ENCODE data around the gene TSEN2. TPM values are rescaled to one million over a fixed set of nuclear protein-coding genes. Genes with fewer than 3 reads are reported as not detected.

TSEN2 gene
- total and polyA plus RNA-seq, 2 of the 13 experiments (the other 11 are each of a cell fraction or from before 2014, with no cell fraction given), result 11.0 to 17.3 TPM

DNA sequence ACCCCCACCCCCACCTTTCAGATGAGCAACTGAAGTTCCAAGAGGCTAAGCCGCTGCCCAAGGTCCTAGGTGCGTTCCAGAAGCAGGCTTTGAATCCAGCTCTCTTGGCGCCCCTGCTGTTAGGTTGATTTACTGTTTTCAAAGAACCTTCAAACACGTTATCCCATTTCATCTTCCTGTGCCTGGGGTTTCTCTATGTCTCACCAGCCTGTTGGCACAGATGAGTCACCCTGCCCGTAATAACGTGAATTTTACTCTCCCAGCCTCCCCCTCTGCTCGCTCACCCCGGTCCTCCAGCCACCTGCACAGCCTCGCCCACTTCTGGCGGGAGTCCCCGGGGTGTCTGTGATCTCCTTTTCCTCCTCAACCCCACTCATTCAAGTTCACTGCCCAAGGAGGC is 13.0 kb upstream of the TSEN2 start (continued):
- TF ChIP-seq, protein P1, sequence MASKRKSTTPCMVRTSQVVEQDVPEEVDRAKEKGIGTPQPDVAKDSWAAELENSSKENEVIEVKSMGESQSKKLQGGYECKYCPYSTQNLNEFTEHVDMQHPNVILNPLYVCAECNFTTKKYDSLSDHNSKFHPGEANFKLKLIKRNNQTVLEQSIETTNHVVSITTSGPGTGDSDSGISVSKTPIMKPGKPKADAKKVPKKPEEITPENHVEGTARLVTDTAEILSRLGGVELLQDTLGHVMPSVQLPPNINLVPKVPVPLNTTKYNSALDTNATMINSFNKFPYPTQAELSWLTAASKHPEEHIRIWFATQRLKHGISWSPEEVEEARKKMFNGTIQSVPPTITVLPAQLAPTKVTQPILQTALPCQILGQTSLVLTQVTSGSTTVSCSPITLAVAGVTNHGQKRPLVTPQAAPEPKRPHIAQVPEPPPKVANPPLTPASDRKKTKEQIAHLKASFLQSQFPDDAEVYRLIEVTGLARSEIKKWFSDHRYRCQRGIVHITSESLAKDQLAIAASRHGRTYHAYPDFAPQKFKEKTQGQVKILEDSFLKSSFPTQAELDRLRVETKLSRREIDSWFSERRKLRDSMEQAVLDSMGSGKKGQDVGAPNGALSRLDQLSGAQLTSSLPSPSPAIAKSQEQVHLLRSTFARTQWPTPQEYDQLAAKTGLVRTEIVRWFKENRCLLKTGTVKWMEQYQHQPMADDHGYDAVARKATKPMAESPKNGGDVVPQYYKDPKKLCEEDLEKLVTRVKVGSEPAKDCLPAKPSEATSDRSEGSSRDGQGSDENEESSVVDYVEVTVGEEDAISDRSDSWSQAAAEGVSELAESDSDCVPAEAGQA (IDR thresholded peaks at IDR 0.05; ENCODE audit: low read depth), result no peak
- TF ChIP-seq, protein P1 (CRISPR knock-in tag; IDR thresholded peaks at IDR 0.05; ENCODE audit: borderline replicate concordance), result no peak

DNA sequence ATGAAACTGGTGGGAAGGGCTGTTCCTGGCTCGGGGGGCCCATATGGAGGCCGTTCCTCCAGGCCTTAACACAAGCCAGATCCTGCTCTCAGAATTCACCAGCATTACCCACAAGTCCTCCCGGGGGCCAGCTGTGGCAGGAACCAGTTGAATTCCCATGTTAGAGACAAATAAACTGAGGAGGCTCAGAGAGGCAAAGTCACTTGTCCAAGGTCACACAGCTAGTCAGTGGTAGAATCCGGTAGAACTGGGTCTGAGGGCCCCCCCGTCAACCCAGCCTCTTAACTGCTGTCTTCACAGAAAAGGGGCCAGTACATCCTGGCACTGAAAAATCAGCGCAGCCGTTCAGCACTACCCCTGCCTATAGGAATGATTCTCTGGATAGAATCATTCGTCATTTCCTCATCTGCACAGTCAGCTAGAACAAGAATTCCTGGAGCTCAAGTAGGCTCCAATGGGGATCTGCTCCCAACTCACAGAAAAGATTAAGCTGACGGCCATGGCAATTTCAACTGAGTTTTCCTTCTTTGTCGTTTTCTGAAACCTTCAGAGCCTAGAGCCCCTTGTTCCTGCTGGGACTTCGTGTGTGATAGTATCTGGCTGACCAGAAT is 12.2 kb upstream of the TSEN2 start:
- 89% methylated on average over 11 of the region's 11 CpGs for WGBS (ENCODE audit: low lambda C conversion rate)
- H3K79me2 ChIP-seq (ENCODE audit: insufficient read depth, low read length), result no peaks in the 10 kb centered on the region
- ChIA-PET POLR2A (no interaction called here), CTCF (ENCODE audit: low intra/inter-chr PET ratio, low total read pairs) (no interaction called here)
- no peak for DNase-seq (ENCODE audit: low spot score)
- H4K20me1 ChIP-seq (ENCODE audit: insufficient read depth, low read length), result no peaks in the 10 kb centered on the region
- ATAC-seq, result no peak
- no peak overlapping the region for H3K9ac ChIP-seq (ENCODE audit: insufficient read depth, low read depth, low read length)
- no peak for FAIRE-seq
- H3K4me1 ChIP-seq (ENCODE audit: insufficient read depth, low read length), result peaks cover 36% of the 10 kb centered on the region
- H2AFZ ChIP-seq (ENCODE audit: low read length), result no peak overlapping the region
- no TSS peak for BruUV-seq (replicated peaks)
- H3K27me3 ChIP-seq (ENCODE audit: control insufficient read depth in 1 of 2, insufficient read depth in 2 of 2, low read length in 2 of 2), result no peaks in the 10 kb centered on the region
- no peak overlapping the region for H3K4me2 ChIP-seq (ENCODE audit: low read depth, low read length)
- no peaks in the 10 kb centered on the region for H3K9me3 ChIP-seq (ENCODE audit: low read length)
- intact Hi-C loops (cut with micrococcal nuclease; ENCODE audit: unreplicated experiment) (no loop called here), in situ Hi-C loops (cut with HindIII; ENCODE audit: extremely low pct_ligation_motif_present, low pct_unique_long_range_greater_than_20kb) (no loop called here)
- H3K36me3 ChIP-seq (replicated peaks in 1 of 2; ENCODE audit: control insufficient read depth in 1 of 2, insufficient read depth in 2 of 2, low read length in 2 of 2), result no peaks in the 10 kb centered on the region
- no peak overlapping the region for H3K4me3 ChIP-seq (replicated peaks in 1 of 3; ENCODE audit: insufficient read depth in 1 of 3, low read depth in 2 of 3, low read length in 3 of 3)
- no peak overlapping the region for H3K27ac ChIP-seq (ENCODE audit: extremely low read length, insufficient read depth, low read length)
- TF ChIP-seq, protein P2, sequence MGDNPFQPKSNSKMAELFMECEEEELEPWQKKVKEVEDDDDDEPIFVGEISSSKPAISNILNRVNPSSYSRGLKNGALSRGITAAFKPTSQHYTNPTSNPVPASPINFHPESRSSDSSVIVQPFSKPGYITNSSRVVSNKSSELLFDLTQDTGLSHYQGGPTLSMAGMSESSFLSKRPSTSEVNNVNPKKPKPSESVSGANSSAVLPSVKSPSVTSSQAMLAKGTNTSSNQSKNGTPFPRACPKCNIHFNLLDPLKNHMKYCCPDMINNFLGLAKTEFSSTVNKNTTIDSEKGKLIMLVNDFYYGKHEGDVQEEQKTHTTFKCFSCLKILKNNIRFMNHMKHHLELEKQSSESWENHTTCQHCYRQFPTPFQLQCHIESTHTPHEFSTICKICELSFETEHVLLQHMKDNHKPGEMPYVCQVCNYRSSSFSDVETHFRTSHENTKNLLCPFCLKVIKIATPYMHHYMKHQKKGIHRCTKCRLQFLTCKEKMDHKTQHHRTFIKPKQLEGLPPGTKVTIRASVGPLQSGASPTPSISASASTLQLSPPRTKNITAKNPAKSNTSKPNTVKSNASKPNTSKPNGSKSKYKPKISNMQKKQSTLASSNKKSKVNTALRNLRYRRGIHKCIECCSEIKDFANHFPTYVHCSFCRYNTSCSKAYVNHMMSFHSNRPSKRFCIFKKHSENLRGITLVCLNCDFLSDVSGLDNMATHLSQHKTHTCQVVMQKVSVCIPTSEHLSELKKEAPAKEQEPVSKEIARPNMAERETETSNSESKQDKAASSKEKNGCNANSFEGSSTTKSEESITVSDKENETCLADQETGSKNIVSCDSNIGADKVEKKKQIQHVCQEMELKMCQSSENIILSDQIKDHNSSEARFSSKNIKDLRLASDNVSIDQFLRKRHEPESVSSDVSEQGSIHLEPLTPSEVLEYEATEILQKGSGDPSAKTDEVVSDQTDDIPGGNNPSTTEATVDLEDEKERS (CRISPR knock-in tag; IDR thresholded peaks at IDR 0.05), result no peak
- no peak for TF ChIP-seq IKZF1 (IDR thresholded peaks at IDR 0.05)
- no peak for TF ChIP-seq ZFX (CRISPR knock-in tag; IDR thresholded peaks at IDR 0.05; ENCODE audit: low read depth)
- TF ChIP-seq ZNF263 (CRISPR knock-in tag; IDR thresholded peaks at IDR 0.05), result no peak
- TF ChIP-seq, protein P3, sequence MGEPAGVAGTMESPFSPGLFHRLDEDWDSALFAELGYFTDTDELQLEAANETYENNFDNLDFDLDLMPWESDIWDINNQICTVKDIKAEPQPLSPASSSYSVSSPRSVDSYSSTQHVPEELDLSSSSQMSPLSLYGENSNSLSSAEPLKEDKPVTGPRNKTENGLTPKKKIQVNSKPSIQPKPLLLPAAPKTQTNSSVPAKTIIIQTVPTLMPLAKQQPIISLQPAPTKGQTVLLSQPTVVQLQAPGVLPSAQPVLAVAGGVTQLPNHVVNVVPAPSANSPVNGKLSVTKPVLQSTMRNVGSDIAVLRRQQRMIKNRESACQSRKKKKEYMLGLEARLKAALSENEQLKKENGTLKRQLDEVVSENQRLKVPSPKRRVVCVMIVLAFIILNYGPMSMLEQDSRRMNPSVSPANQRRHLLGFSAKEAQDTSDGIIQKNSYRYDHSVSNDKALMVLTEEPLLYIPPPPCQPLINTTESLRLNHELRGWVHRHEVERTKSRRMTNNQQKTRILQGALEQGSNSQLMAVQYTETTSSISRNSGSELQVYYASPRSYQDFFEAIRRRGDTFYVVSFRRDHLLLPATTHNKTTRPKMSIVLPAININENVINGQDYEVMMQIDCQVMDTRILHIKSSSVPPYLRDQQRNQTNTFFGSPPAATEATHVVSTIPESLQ (CRISPR knock-in tag; conservative IDR thresholded peaks at IDR 0.05), result no peak
- 0 out of 2 replicates have a peak, but pooled peaks have one; percentile 47 for TF ChIP-seq ZMYM3 (CRISPR knock-in tag; IDR thresholded peaks at IDR 0.05)
- peak; percentile 94 for TF ChIP-seq ZNF768 (CRISPR knock-in tag; IDR thresholded peaks at IDR 0.05)
- TF ChIP-seq, protein P4, sequence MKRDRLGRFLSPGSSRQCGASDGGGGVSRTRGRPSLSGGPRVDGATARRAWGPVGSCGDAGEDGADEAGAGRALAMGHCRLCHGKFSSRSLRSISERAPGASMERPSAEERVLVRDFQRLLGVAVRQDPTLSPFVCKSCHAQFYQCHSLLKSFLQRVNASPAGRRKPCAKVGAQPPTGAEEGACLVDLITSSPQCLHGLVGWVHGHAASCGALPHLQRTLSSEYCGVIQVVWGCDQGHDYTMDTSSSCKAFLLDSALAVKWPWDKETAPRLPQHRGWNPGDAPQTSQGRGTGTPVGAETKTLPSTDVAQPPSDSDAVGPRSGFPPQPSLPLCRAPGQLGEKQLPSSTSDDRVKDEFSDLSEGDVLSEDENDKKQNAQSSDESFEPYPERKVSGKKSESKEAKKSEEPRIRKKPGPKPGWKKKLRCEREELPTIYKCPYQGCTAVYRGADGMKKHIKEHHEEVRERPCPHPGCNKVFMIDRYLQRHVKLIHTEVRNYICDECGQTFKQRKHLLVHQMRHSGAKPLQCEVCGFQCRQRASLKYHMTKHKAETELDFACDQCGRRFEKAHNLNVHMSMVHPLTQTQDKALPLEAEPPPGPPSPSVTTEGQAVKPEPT (CRISPR knock-in tag; IDR thresholded peaks at IDR 0.05; ENCODE audit: low read depth), result no peak
